ENCODE measurements around the gene RELA.

RELA gene

GRCh38 chr11:65646958-65647701 lies 15.6 kb downstream of the RELA start:
- Histone ChIP-seq H3K4me3 (ENCODE audit: extremely low read depth, insufficient read depth, low read length, poor library complexity, severe bottlenecking) (no peak overlapping the region), H3K9me3 (ENCODE audit: control insufficient read depth, low read length) (no peaks in the 10 kb centered on the region), H3K4me1 (ENCODE audit: control insufficient read depth, insufficient read depth, low read length, poor library complexity, severe bottlenecking) (peaks cover 3% of the 10 kb centered on the region), H3K36me3 (ENCODE audit: control insufficient read depth, insufficient read depth, low read length) (peaks cover 68% of the 10 kb centered on the region), H3K27ac (ENCODE audit: low read depth, low read length, severe bottlenecking) (no peak overlapping the region)
- WGBS, 2 experiments (ENCODE audit: insufficient coverage in 2 of 2), result 87 to 94% methylated on average over 81 to 83 of the region's 87 CpGs

GRCh38 chr11:65646288-65646957 lies 16.3 kb downstream of the RELA start:
- peaks cover 74% of the 10 kb centered on the region for H3K36me3 ChIP-seq (ENCODE audit: control insufficient read depth, insufficient read depth, low read length)
- no peak overlapping the region for H3K27ac ChIP-seq (ENCODE audit: low read depth, low read length, severe bottlenecking)
- WGBS, 2 experiments (ENCODE audit: insufficient coverage in 2 of 2), result 96 to 97% methylated on average over 67 to 68 of the region's 68 CpGs
- no peaks in the 10 kb centered on the region for H3K9me3 ChIP-seq (ENCODE audit: control insufficient read depth, low read length)
- no peak overlapping the region for H3K4me3 ChIP-seq (ENCODE audit: extremely low read depth, insufficient read depth, low read length, poor library complexity, severe bottlenecking)
- H3K4me1 ChIP-seq (ENCODE audit: control insufficient read depth, insufficient read depth, low read length, poor library complexity, severe bottlenecking), result peaks cover 3% of the 10 kb centered on the region

DNA sequence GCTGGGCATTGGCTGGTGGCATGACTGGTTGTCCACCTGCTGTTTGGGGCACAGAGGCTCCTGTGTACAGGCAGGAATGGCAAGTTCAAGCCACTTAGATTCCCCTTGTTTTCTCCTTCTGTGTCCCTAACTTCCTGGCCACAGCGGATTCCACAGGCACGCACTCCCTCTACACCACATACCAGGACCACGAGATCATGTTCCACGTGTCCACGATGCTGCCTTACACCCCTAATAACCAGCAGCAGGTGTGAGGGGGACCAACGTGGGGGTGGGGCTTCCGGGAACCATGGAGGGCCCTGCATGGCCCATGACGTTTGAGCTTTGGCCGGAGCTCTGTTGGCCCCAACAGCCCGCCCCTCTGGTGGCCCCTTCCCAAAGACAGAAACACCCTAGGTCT lies 17.0 kb downstream of the RELA start:
- Histone ChIP-seq H3K9me3 (ENCODE audit: control insufficient read depth, low read length) (no peaks in the 10 kb centered on the region), H3K4me3 (ENCODE audit: extremely low read depth, insufficient read depth, low read length, poor library complexity, severe bottlenecking) (no peak overlapping the region), H3K36me3 (ENCODE audit: control insufficient read depth, insufficient read depth, low read length) (peaks cover 71% of the 10 kb centered on the region), H3K27ac (ENCODE audit: low read depth, low read length, severe bottlenecking) (no peak overlapping the region), H3K4me1 (ENCODE audit: control insufficient read depth, insufficient read depth, low read length, poor library complexity, severe bottlenecking) (peaks cover 3% of the 10 kb centered on the region)
- 91 to 97% methylated on average over 6 to 10 of the region's 10 CpGs for WGBS, 2 experiments (ENCODE audit: insufficient coverage in 2 of 2)

- H3K9me3 ChIP-seq (ENCODE audit: control insufficient read depth, low read length), result no peaks in the 10 kb centered on the region
- WGBS, 2 experiments (ENCODE audit: insufficient coverage in 2 of 2), result 94 to 95% methylated on average over 7 to 11 of the region's 11 CpGs
- no peak overlapping the region for H3K27ac ChIP-seq (ENCODE audit: low read depth, low read length, severe bottlenecking)
- peaks cover 3% of the 10 kb centered on the region for H3K4me1 ChIP-seq (ENCODE audit: control insufficient read depth, insufficient read depth, low read length, poor library complexity, severe bottlenecking)
- peaks cover 63% of the 10 kb centered on the region for H3K36me3 ChIP-seq (ENCODE audit: control insufficient read depth, insufficient read depth, low read length)
- no peak overlapping the region for H3K4me3 ChIP-seq (ENCODE audit: extremely low read depth, insufficient read depth, low read length, poor library complexity, severe bottlenecking)
These were observed 17.9 kb downstream of the RELA start for GRCh38 chr11:65644837-65645236.

DNA sequence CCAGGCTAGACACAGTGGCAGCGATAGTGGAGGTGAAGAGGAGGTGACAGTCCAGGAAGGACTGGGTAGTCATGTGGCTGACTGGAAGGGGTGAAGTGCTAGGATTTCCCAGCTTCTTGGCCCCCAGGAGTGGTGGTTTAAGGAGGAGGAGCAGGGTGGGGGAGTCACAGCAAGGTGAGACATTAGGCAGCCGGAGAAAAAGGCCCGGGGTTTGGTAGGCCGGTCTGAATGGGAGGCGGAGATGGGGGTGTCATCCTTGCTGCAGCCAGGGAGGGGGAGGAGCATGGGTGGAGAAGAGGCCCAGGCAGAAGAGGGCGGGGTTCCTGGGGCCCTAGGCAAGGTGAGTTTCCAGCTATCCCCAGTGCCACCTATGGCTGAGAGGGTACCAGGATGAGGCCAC lies 18.7 kb downstream of the RELA start:
- Histone ChIP-seq H3K27ac (ENCODE audit: low read depth, low read length, severe bottlenecking) (no peak overlapping the region), H3K4me3 (ENCODE audit: extremely low read depth, insufficient read depth, low read length, poor library complexity, severe bottlenecking) (no peak overlapping the region), H3K4me1 (ENCODE audit: control insufficient read depth, insufficient read depth, low read length, poor library complexity, severe bottlenecking) (peaks cover 3% of the 10 kb centered on the region), H3K36me3 (ENCODE audit: control insufficient read depth, insufficient read depth, low read length) (peaks cover 62% of the 10 kb centered on the region), H3K9me3 (ENCODE audit: control insufficient read depth, low read length) (no peaks in the 10 kb centered on the region)
- WGBS, 2 experiments (ENCODE audit: insufficient coverage in 2 of 2), result 58 to 69% methylated on average over 5 to 6 of the region's 6 CpGs

DNA sequence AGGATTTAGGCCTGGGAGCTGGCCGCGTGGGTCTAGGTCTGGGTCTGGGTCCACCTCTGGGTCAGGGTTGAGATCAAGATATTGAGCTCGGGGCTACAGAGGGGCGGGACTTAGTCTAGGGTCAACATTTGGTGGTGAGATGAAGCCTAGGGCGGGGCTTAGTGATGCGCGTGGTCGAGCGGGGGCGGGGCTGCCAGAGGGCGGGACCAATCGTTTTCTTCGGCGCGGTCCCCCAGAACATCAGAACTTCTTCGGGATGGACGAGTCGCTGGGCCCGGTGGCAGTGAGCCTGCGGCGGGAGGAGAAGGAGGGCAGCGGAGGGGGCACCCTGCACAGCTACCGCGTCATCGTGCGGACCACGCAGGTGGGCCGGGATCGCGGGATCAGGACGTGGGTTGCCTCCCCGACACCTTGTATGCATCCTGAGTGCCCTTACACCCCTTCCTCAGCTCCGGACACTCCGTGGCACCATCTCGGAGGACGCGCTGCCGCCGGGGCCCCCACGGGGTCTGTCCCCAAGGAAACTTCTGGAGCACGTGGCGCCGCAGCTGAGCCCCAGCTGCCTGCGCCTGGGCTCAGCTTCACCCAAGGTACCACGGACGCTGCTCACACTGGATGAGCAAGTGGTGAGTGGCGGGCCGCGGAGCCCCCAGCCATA lies 20.6 kb downstream of the RELA start:
- Histone ChIP-seq H3K4me3 (ENCODE audit: extremely low read depth, insufficient read depth, low read length, poor library complexity, severe bottlenecking) (no peak overlapping the region), H3K4me1 (ENCODE audit: control insufficient read depth, insufficient read depth, low read length, poor library complexity, severe bottlenecking) (peaks cover 8% of the 10 kb centered on the region), H3K36me3 (ENCODE audit: control insufficient read depth, insufficient read depth, low read length) (peaks cover 59% of the 10 kb centered on the region), H3K9me3 (ENCODE audit: control insufficient read depth, low read length) (no peaks in the 10 kb centered on the region), H3K27ac (ENCODE audit: low read depth, low read length, severe bottlenecking) (no peak overlapping the region)
- 92 to 93% methylated on average over 43 to 49 of the region's 49 CpGs for WGBS, 2 experiments (ENCODE audit: insufficient coverage in 2 of 2)

DNA sequence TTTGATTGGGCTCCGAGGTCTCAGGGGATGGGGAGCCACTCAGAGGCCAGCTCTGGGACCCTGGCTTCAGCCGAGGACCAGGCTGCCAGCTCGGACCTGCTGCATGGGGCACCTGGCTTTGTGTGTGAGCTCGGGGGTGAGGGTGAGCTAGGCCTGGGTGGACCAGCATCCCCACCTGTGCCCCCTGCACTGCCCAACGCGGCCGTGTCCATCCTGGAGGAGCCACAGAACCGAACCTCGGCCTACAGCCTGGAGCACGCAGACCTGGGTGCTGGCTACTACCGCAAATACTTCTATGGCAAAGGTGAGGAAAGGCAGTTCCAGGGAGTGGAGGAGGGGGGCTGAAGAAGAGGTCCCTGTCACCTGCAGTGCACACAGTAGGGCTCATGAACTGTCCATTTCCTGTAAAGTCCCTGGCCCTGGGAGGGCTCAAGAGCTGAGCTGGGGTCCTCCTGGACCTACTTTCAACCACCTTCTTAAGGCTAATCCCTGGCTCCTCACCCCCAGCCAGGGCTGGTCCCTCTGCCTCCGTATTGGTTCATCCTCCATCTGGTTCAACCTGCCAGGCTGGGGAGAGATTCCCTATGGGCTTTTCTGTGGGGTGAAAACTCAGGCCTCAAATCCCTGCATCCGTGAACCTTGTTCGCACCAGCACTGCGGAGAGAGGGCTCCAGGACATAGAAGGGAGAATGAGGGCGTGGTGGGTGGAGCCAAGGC lies 21.3 kb downstream of the RELA start:
- Histone ChIP-seq H3K9me3 (ENCODE audit: control insufficient read depth, low read length) (no peaks in the 10 kb centered on the region), H3K4me1 (ENCODE audit: control insufficient read depth, insufficient read depth, low read length, poor library complexity, severe bottlenecking) (peaks cover 13% of the 10 kb centered on the region), H3K4me3 (ENCODE audit: extremely low read depth, insufficient read depth, low read length, poor library complexity, severe bottlenecking) (no peak overlapping the region), H3K27ac (ENCODE audit: low read depth, low read length, severe bottlenecking) (no peak overlapping the region), H3K36me3 (ENCODE audit: control insufficient read depth, insufficient read depth, low read length) (peaks cover 65% of the 10 kb centered on the region)
- 93 to 96% methylated on average over 14 to 15 of the region's 16 CpGs for WGBS, 2 experiments (ENCODE audit: insufficient coverage in 2 of 2)

DNA sequence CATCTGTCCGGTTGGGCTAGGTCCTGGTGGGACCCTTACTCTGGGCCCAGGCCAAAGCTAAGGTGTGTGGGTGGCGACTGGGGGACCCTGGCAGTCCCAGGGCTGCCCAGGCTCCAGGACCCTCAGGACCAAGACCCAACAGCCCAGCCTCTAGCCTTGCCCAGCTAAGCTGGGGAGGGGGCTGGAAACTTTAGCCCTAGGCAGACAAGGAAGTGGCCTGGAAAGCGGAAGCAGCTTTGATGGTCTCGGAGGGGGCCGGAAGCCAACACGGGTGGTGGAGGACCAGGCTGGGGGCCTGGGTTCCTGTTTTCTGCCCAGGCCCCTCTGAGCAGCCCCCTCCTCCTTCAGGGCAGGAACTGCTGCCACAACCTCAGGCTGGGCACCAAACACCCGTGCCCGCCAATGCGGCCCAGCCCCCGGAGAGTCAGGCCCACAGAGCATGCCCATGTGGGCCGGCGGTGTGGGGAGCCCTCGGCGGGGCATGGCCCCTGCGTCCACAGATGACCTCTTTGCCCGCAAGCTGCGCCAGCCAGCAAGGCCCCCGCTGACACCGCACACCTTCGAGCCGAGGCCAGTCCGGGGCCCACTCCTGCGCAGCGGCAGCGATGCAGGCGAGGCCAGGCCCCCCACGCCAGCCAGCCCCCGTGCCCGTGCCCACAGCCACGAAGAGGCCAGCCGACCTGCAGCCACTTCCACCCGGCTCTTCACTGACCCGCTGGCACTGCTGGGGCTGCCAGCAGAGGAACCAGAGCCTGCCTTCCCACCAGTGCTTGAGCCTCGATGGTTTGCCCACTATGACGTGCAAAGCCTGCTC lies 22.0 kb downstream of the RELA start:
- Histone ChIP-seq H3K36me3 (ENCODE audit: control insufficient read depth, insufficient read depth, low read length) (peaks cover 65% of the 10 kb centered on the region), H3K4me1 (ENCODE audit: control insufficient read depth, insufficient read depth, low read length, poor library complexity, severe bottlenecking) (peaks cover 13% of the 10 kb centered on the region), H3K27ac (ENCODE audit: low read depth, low read length, severe bottlenecking) (no peak overlapping the region), H3K4me3 (ENCODE audit: extremely low read depth, insufficient read depth, low read length, poor library complexity, severe bottlenecking) (no peak overlapping the region), H3K9me3 (ENCODE audit: control insufficient read depth, low read length) (no peaks in the 10 kb centered on the region)
- WGBS, 2 experiments (ENCODE audit: insufficient coverage in 2 of 2), result 93 to 95% methylated on average over 29 to 35 of the region's 35 CpGs

GRCh38 chr11:65639623-65640482 lies 22.9 kb downstream of the RELA start:
- H3K9me3 ChIP-seq (ENCODE audit: control insufficient read depth, low read length), result no peaks in the 10 kb centered on the region
- H3K36me3 ChIP-seq (ENCODE audit: control insufficient read depth, insufficient read depth, low read length), result peaks cover 65% of the 10 kb centered on the region
- no peak overlapping the region for H3K27ac ChIP-seq (ENCODE audit: low read depth, low read length, severe bottlenecking)
- no peak overlapping the region for H3K4me3 ChIP-seq (ENCODE audit: extremely low read depth, insufficient read depth, low read length, poor library complexity, severe bottlenecking)
- WGBS, 2 experiments (ENCODE audit: insufficient coverage in 2 of 2), result 86 to 97% methylated on average over 6 to 8 of the region's 8 CpGs
- H3K4me1 ChIP-seq (ENCODE audit: control insufficient read depth, insufficient read depth, low read length, poor library complexity, severe bottlenecking), result peaks cover 11% of the 10 kb centered on the region
